NK-92 (cell line): ENCODE measurements around the gene UBR4.

Experiments
- DNase-seq: peaks from one replicate; lab custom pipeline; 2025; ENCODE audit not compliant: unreplicated experiment; lab: John Stamatoyannopoulos, UW

The UBR4 gene

GRCh38 chr1:19059773-19060172 lies 150.3 kb downstream of the UBR4 start:
- DNase-seq: no peak

DNA sequence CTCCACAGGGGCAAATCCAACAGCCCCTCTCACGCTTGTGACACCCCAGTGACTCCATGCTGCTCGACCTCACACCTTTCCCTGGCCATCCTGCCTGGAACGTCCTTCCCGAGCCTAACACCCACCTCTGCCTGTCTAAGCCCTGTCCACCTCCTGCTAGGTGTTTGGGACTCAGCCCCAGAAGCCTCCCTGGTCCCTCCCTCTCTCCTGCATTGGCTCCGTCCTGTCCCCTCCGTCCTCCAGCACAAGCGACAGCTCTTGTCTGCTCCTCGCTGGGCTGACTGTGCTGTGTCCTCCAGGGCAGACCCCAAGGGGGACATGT lies 151.6 kb downstream of the UBR4 start:
- DNase-seq: no peak

- no peak for DNase-seq
Observed at GRCh38 chr1:19057784-19058475, 152.1 kb downstream of the UBR4 start.

- DNase-seq: no peak
Observed at GRCh38 chr1:19057182-19057779, 152.8 kb downstream of the UBR4 start.

- DNase-seq: no peak
Observed at GRCh38 chr1:19055701-19056100, 154.4 kb downstream of the UBR4 start.

GRCh38 chr1:19055001-19055400 lies 155.1 kb downstream of the UBR4 start:
- DNase-seq: no peak

DNA sequence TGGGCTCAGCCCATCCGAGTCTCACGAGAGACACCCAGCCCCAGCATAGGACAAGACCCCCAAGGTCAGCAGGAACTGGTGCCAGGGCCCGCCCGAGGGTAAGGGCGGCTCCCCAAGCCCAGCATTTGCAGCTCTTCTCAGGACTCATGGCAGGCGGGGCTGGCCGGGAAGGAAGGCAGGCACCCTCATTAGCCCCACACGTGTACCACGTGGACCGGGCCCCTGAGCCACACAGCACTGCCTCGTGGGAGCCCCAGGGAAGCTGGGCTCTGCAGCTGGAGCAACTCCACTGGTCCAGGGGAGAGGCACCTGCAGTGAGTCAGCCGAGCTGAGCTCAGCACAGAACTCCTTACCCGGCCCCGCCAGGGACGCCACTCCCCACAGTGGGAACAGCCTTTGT lies 155.8 kb downstream of the UBR4 start:
- no peak for DNase-seq

GRCh38 chr1:19053486-19053885 lies 156.6 kb downstream of the UBR4 start:
- DNase-seq: no peak

GRCh38 chr1:19049798-19050197 lies 160.3 kb downstream of the UBR4 start:
- DNase-seq: no peak

- DNase-seq: no peak
Observed at GRCh38 chr1:19049128-19049768, 160.8 kb downstream of the UBR4 start.

- no peak for DNase-seq
Observed at GRCh38 chr1:19046972-19047731, 162.9 kb downstream of the UBR4 start.

GRCh38 chr1:19045898-19046880 lies 163.9 kb downstream of the UBR4 start:
- DNase-seq: no peak

GRCh38 chr1:19044975-19045831 lies 164.9 kb downstream of the UBR4 start:
- DNase-seq: no peak

DNA sequence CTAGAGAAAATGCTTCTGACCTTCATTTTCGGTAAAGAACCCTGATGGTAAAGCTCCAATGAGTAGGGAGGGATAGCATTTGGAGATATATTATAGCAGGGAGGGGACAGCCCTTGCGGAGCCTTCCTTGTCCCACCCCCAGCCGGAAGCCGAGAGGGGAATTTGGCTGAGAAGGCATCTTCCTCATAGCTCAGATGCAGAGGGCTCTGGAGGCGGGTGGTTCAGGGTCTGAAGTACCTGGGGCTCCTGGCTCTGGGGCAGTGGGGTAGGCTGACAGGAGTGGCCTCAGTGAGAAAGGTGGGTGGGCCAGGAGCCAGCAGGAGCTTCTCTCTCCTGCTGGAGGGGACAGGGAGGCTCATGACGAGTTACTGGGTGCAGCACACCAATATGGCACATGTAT lies 165.6 kb downstream of the UBR4 start:
- no peak for DNase-seq

- no peak for DNase-seq
Observed at GRCh38 chr1:19043579-19044443, 166.3 kb downstream of the UBR4 start.

DNA sequence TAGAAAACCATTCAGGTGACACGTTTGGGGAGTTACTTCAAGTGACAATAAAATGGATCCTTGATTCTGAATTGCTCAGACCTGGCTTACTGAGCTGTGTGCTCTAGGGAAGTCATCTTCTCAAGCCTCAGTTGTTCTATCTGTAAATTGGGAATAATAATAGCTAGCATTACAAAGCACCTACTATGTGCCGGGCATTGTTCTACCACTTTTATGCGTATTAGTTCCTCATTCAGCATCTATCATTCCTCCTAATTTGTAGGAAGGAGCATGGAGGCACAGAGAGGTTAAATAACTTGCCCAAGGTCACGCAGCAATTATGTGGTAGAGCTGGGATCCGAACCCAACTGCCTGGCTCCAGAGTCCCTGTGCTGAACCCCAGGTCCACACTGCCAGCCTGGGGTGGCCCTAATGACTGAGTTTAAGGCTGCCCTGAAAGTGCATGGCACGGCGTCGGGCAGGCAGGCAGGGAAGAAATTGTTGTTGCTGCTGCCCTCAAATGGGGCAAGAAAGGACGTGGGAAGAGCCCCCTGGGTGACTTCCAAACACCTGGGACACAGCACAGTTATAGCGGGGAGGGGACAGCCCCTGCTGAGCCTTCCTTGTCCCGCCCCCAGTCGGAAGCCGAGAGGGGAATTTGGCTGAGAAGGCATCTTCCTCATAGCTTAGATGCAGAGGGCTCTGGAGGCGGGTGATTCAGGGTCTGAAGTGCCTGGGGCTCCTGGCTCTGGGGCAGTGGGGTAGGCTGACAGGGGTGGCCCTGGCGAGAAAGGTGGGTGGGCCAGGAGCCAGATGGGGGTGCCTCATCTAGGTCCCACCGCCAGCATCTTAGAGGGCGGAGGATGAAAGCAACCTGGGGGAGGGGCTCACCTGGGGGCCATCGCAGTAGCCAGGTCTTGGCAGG lies 167.1 kb downstream of the UBR4 start:
- no peak for DNase-seq

DNA sequence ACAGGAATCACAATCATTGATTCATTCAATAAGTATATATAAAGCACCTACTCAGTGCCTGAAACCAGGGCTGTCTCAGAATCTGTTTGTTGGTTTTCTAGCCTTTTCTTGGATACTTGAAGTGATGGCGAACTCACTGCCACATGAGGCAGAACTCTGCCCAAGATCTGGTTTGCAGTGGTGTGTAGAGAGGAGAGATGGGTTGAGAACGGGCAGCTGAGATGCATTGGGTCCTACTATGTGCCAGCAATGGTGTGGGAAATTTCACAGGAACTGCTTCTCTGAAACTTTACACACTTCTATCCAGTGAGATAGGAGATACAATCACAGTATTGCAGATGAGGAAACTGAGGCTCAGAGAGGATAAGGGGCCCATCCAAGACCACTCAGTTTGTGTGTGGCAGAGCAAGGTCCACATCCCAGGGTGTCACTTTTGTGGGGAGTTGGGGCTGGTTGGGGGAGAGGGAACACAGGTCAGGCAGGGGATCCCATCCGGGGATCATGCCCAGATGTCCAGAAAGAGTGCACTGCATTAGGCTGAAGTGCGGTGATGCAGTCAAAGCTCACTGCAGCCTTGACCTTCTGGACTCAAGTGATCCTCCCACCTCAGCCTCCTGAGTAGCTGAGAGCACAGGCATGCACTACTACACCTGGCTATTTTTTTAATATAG lies 169.9 kb downstream of the UBR4 start:
- no peak for DNase-seq
